Neutrophil (primary cell): ENCODE results near the gene FAT1.

Experiments
- H3K27ac ChIP-seq: fragments of 200-600 bp; sonication (generic); 2 replicates; pipeline ENCODE4 v1.5.1; 2016; ENCODE audit warnings: mild to moderate bottlenecking, moderate library complexity
- H3K27me3 ChIP-seq: fragments of 200-600 bp; sonication (generic); 2 replicates; pipeline ENCODE4 v1.6.0; 2016; ENCODE audit warnings: mild to moderate bottlenecking
- H3K36me3 ChIP-seq: fragments of 200-600 bp; sonication (generic); 2 replicates; pipeline ENCODE4 v1.5.1; 2017
- H3K4me1 ChIP-seq, 2 experiments: fragments of 200-600 bp in 1 of 2; sonication (generic) in 1 of 2; 1 replicate in 1 of 2; 2 replicates in 1 of 2; pipeline versions ENCODE4 v1.5.1 to v1.6.1; 2013 to 2016; ENCODE audit warnings: low read depth in 1 of 2, low read length in 1 of 2, mild to moderate bottlenecking in 1 of 2, moderate library complexity in 1 of 2; ENCODE audit not compliant: control insufficient read depth in 1 of 2, insufficient read depth in 1 of 2
- H3K4me3 ChIP-seq, 2 experiments: fragments of 200-600 bp in 1 of 2; sonication (generic) in 1 of 2; 1 replicate in 1 of 2; 2 replicates in 1 of 2; pipeline ENCODE4 v1.5.1; 2013 to 2016; ENCODE audit warnings: low read depth in 1 of 2, low read length in 1 of 2, mild to moderate bottlenecking in 1 of 2, moderate library complexity in 1 of 2
- H3K9me3 ChIP-seq: fragments of 200-600 bp; sonication (generic); 2 replicates; pipeline ENCODE4 v1.5.1; 2016
- CTCF ChIP-seq: fragments of 200-600 bp; sonication (generic); IDR thresholded peaks from 2 replicates; pipeline ENCODE4 v1.5.1; 2016; ENCODE audit warnings: antibody characterized with exemption

Gene FAT1

GRCh38 chr4:186749611-186750281 lies 26.1 kb upstream of the FAT1 start:
- Histone ChIP-seq H3K36me3 (no peaks in the 10 kb centered on the region), H3K4me1 (no peaks in the 10 kb centered on the region), H3K27ac (no peak overlapping the region), H3K27me3 (no peaks in the 10 kb centered on the region), H3K4me3 (no peak overlapping the region), H3K9me3 (no peaks in the 10 kb centered on the region)
- TF ChIP-seq CTCF: no peak

- Histone ChIP-seq H3K4me1 (no peaks in the 10 kb centered on the region), H3K36me3 (no peaks in the 10 kb centered on the region), H3K4me3 (no peak overlapping the region), H3K27me3 (no peaks in the 10 kb centered on the region), H3K27ac (no peak overlapping the region), H3K9me3 (no peaks in the 10 kb centered on the region)
- TF ChIP-seq CTCF: no peak
Measured at GRCh38 chr4:186746581-186746980, 22.9 kb upstream of the FAT1 start.

GRCh38 chr4:186743261-186743660 lies 19.6 kb upstream of the FAT1 start:
- H3K27me3 ChIP-seq: no peaks in the 10 kb centered on the region

GRCh38 chr4:186740822-186741221 lies 17.2 kb upstream of the FAT1 start:
- Histone ChIP-seq H3K27me3 (no peaks in the 10 kb centered on the region), H3K4me1 (no peaks in the 10 kb centered on the region), H3K9me3 (no peaks in the 10 kb centered on the region), H3K4me3 (no peak overlapping the region), H3K27ac (no peak overlapping the region), H3K36me3 (no peaks in the 10 kb centered on the region)
- TF ChIP-seq CTCF: no peak

More at GRCh38 chr4:186743261-186743660, 19.6 kb upstream of the FAT1 start:
- no peaks in the 10 kb centered on the region for H3K36me3 ChIP-seq
- H3K9me3 ChIP-seq: no peaks in the 10 kb centered on the region
- TF ChIP-seq CTCF: no peak
- no peaks in the 10 kb centered on the region for H3K4me1 ChIP-seq
- H3K27ac ChIP-seq: no peak overlapping the region
- no peak overlapping the region for H3K4me3 ChIP-seq

- Histone ChIP-seq H3K36me3 (no peaks in the 10 kb centered on the region), H3K27ac (no peak overlapping the region), H3K4me3 (no peak overlapping the region), H3K27me3 (no peaks in the 10 kb centered on the region), H3K4me1 (no peaks in the 10 kb centered on the region), H3K9me3 (no peaks in the 10 kb centered on the region)
- TF ChIP-seq CTCF: no peak
Measured at GRCh38 chr4:186739802-186740434, 16.3 kb upstream of the FAT1 start.
